GDM1 (cell line): ENCODE measurements around the gene HES6.

Experiments used
- DNase-seq: peaks from one replicate; lab custom pipeline; 2025; lab: John Stamatoyannopoulos, UW

HES6 gene

GRCh38 chr2:238233625-238234024 is 6.2 kb downstream of the HES6 start:
- DNase-seq: no peak

- DNase-seq: no peak
These were observed 8.0 kb downstream of the HES6 start for GRCh38 chr2:238231809-238232208.

- no peak for DNase-seq
These were observed 8.5 kb downstream of the HES6 start for GRCh38 chr2:238231251-238231793.

DNA sequence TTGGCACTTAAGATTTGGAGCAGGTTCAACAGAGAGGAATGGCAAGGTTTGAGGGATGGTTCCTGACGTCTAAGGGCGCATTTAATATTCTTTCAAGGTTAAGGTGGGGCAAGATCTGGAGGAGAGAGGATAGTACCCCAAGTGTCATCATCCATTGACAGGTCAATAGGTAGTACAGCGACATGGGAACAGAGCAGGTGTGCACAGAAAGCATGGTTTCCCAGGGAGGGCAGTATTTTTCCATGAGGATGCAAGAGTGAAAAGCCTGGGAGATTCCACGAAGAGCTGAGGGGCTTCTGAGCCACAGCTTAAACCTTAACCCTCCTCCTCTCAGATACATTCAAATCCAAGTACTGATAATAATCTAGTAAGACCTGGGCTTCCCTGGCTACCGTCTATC is 9.1 kb downstream of the HES6 start:
- DNase-seq: no peak

DNA sequence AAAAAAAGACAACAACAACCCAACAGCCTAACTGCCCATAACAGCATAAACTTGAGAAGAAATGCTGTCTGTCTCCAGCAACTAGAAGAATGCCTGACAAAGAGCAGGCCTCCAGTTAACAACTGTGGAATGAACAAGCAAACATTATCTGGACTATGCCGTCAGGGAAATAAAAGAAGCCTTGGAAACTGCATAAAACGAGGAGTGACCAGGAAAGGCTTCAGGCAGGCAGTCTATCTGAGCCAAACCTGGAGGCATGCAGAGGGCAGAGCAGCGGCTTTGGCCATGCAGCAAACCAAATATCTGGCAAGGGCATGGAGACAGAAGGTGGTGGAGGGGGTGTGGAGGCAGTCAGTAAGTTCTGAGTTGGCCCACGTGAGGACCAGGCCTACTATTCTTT is 11.1 kb downstream of the HES6 start:
- no peak for DNase-seq

GRCh38 chr2:238227587-238228032 is 12.2 kb downstream of the HES6 start:
- no peak for DNase-seq

DNA sequence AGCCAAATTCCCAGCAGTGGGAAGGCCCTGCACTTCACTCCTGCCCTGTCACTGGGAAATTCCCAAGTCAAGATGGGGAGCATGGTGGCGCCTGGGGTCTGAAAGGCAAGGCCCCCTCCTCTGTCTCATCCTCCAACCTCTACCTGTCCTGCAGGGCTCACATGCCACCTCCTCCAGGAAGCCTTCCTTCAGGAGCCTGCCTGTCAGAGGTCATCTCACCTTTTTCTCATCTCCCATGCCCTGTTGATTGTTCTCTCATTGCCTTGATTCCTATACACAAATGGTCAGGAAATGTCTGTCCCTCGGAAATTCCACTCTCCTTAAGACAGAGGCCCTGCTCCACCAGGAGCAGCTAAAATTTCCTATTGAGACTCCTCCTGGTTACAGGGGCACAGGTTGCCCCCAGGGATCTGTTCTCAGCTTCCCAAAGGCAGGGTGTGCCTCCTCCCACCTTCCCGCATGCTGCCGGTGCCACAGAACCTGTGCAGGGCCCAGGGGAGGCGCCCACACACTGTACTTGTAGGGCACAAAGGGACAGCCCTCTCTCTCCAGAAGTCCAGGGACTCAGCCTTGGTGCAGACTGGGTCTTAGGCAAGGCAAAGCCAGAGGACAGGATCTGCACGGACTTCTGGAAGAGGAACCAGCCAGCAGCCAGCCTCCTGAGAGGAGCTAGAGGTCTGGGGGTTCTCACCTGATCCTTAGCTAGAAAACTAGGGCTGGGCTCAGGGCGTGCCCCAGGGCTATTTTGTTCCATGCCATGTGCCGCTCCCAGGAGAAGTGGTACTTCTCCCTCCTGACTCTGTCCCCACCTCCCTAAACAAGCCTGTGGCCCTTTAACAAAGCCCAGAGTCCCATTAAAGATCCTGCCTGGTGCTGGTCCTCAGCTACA is 12.9 kb downstream of the HES6 start:
- no peak for DNase-seq

DNA sequence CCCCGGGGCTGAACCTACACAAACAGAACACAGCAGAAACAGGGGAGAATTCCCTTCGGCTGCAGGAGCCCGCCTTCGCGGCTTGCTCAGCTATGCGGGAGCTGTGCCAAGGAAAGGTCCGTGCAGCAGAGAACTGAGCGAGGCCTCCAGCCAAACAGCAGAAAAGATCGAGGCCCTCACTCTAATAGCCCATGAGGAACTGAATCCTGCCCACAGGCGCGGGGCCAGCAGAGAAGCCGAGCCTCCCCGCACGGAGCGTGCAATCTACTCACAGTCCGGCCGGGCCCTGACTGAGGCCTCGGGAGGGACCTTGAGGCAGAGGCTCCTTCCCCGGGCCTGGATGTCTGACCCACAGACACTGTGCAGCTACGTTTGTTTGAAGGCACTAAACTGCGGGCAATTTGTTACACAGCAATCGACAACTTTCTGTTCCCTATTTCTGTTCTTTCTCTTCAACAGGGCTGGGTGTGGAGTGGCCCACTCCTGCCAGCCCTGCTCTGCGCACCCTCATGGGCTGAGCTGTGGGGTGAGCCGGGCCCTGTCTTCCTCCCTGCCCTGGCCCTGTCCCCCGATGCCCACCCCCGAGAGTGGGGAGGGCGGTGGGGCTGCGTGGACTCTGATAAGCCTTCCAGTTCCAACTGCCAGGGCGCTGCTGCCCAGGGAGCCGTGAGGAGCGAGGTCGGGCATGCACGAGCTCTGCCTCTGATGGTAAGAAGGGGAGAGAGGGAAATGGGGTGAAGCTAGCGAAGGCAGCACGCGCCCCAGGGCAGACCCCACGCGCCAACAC is 13.7 kb downstream of the HES6 start:
- DNase-seq: no peak

- no peak for DNase-seq
These were observed 14.7 kb downstream of the HES6 start for GRCh38 chr2:238225121-238225520.

- DNase-seq: no peak
These were observed 15.3 kb downstream of the HES6 start for GRCh38 chr2:238224356-238225035.

- no peak for DNase-seq
These were observed 18.8 kb downstream of the HES6 start for GRCh38 chr2:238220892-238221521.

GRCh38 chr2:238220274-238220891 is 19.5 kb downstream of the HES6 start:
- DNase-seq: no peak

DNA sequence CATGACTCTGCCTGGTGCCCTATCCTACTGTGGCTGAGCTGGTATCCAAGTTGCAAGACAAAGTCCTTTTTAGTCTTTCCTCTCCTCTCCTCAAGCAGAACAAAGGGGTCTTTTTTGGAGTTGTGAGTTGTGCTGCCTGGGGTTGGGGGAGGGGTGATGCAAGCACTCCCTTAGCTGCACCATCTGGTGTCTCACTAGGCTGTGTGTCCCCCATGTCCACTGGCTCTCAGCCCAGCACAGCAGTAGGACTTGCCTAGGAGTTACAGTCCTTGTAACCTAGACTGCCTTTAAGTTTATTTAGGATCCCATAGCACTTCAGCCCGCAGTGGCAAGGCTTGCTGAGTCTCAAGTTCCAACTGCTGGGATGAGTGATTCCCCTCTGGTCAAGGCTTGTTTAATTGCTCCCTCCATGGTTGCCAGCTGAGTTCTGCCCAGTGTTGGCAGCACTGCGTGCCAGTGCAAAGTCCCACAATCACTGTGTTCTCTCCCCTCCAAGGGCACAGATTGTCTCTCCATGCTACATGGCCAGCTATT is 23.1 kb downstream of the HES6 start:
- no peak for DNase-seq

DNA sequence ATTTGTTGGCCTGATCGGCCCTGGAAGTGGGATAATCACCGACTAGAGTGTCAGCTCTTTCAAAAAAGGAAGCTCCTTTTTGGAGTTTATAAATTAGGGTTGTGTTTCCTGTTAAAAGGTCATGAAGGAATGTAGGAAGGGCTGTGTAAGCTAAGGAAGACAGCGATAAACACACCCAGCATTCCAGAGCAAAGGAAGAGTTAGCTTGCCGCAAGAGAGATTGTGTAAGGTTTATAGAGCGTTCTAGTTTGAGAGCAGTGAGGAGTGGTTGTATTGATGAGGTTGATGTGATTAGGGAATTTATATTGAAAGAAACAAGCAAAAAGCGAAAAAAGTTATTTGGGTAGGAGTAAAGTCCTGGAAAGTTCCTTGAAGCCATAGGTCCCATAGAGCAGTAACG is 32.8 kb downstream of the HES6 start:
- DNase-seq: no peak

GRCh38 chr2:238203973-238204683 is 35.7 kb downstream of the HES6 start:
- DNase-seq: no peak

DNA sequence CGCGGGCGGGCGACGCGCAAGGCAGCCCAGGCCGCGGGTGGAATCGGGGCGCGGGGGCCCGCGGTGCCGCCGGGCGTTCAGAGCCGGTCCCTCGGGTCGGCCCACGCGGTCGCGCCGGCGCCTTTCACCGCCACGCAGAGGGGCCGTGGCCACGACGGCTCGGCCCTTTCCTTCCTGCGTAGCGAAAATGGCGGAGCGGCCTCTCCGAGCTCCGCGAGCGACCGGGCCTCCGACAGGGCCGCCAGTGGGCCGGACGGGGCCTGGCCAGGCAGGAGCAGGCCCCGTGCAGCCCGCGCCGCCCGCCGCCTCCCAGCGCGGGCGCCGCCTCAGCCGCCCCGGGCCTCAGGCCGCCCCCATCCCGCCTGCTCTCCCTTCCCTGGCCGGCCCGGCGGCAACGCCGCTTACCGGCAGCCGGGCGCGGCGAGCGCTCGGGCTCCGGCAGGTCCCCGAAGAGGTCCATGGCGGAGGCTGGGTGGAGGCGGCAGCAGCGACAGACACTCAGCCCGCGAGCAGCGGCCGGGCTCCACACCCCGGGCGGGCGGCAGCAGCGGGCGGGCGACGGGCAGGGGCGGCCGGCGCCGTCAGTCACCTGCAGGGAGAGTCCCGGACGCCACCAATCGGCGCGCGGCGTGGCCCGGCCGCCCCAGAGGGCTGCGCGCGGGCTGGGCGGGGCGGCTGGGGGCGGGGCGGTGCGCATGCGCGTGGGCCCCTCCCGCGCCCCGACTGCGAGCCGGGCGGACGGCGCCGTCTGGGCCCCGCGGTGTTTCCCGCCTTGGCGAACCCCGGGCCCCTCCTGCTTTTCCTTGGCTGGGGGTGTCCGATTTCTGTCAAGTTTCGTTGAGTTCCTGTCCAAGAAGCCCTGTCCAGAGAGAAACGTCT is 36.5 kb downstream of the HES6 start, which contains the start of gene ILKAP:
ILKAP (minus strand) TSS at position 602 of the 879 bp plus-strand sequence; CDS start at position 460, 142 bp downstream.
- DNase-seq: peak; percentile 82

DNA sequence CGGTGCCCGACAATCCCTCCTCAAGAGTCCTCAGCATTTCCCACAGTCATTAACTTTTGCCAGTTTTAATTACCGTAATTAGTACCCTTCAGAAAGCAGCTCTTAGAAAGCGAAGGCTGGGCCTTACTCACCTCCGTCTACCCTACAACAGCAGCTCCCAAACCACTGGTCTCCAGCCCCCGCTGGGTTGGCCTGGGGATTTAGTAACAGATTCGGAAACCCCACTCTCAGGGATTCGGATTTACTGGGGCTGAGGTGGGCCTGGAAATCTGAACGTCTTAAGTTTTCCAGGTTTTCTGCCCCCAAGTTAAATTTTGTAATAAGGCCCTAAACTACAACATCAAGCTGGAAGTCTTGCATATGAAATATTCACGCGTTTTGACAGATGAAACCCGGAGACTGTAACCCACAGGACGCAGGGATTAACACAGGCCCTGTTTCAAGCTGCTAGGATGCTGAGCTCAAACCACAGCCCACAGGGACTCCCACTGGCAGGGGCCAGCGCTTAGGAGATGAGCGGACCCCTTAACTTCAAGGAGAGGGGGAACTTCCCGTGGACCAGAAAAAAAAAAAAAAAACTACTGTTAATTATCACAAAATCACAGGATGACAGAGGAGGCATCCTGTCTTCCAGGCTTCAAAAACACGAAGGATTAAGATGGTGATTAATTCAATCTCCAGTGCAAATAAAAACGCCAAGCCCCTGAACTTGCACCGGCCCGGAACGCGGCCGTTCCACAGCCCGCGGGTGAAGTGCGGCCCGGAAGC is 37.3 kb downstream of the HES6 start:
- no peak for DNase-seq

DNA sequence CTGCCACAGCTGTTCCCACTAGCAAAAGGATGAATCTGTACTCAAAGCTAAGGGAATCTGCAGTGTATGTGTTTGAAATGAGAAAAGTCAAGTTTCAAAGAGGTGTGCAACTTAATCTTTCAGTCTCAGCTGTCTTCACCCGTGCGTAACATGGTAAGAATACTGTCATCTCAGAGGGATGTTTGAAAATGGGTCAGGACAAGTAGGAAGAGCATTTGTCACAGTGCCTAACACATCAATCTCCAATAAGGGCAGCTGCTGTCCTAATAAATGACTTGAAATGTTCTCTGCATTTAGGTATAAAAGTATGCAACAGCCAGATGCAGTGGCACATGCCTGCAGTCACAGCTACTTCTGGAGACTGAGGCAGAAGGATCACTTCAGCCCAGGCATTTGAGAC is 49.4 kb downstream of the HES6 start:
- no peak for DNase-seq
